Breast epithelium (tissue), 4 donors: ENCODE results near the gene HTT-AS. TPM values are rescaled to one million over a fixed set of nuclear protein-coding genes. Genes with fewer than 3 reads are reported as not detected.

Experiments
- DNase-seq, 2 donors: peaks; one replicate each; pipeline ENCODE4 v3.0.0-alpha.2; 2019; ENCODE audit warnings: low spot score in 2 of 2
- H3K27ac ChIP-seq, 2 donors: fragments of 200-600 bp; sonication (generic) in 1 of 2; one replicate each; pipeline ENCODE4 v1.5.1; 2016 to 2019; ENCODE audit warnings: mild to moderate bottlenecking in 1 of 2
- H3K27me3 ChIP-seq, 2 donors: fragments of 200-600 bp; sonication (generic) in 1 of 2; one replicate each; pipeline versions ENCODE4 v1.5.1 to v1.6.0; 2017 to 2019; ENCODE audit warnings: control low read depth in 1 of 2, mild to moderate bottlenecking in 1 of 2
- H3K36me3 ChIP-seq: fragments of 200-600 bp; one replicate; pipeline ENCODE4 v1.5.1; 2019
- H3K4me1 ChIP-seq, 2 donors: fragments of 200-600 bp; sonication (generic); one replicate each; pipeline ENCODE4 v1.5.1; 2016 to 2019; ENCODE audit warnings: control low read depth in 1 of 2
- H3K4me3 ChIP-seq, 3 donors: fragments of 200-600 bp; sonication (generic); 1 replicate in 2 of 3; 2 replicates in 1 of 3; pipeline ENCODE4 v1.5.1; 2016 to 2019; ENCODE audit warnings: mild to moderate bottlenecking in 3 of 3, moderate library complexity in 2 of 3
- H3K9me3 ChIP-seq, 2 donors: fragments of 200-600 bp; sonication (generic) in 1 of 2; one replicate each; pipeline ENCODE4 v1.5.1; 2016 to 2019; ENCODE audit warnings: control low read depth in 1 of 2
- CTCF ChIP-seq, 3 donors: fragments of 450-650 bp; IDR thresholded peaks; one replicate each; pipeline ENCODE4 v1.5.1; 2016 to 2017; ENCODE audit warnings: antibody characterized with exemption in 3 of 3, mild to moderate bottlenecking in 3 of 3, moderate library complexity in 3 of 3
- POLR2A ChIP-seq: fragments of 450-650 bp; IDR thresholded peaks from one replicate; pipeline ENCODE4 v1.6.1; 2016; ENCODE audit warnings: antibody characterized with exemption, mild to moderate bottlenecking, moderate library complexity
- POLR2AphosphoS5 ChIP-seq, 3 donors: sonication (generic); formaldehyde crosslinking; IDR thresholded peaks; one replicate each; pipeline ENCODE4 v1.6.1; 2017; ENCODE audit warnings: antibody characterized with exemption in 3 of 3
- intact Hi-C: fragments of 100-400 bp; cut with DNase I; formaldehyde crosslinking; loops from one replicate; pipeline ENCODE4 v1.15.1; 2023; ENCODE audit warnings: low total_unique reads
- total RNA-seq, 3 donors: library from RNA; depleted of rRNA; stranded (reverse); fragments of >200 nt; gene quantifications; one replicate each; pipeline ENCODE4 v1.1.0, GENCODE V29; 2016

Gene HTT-AS
- total RNA-seq, 3 donors from 2014 or later, result not detected

- no peak for DNase-seq
- no peaks in the 10 kb centered on the region for H3K36me3 ChIP-seq
- H3K27ac ChIP-seq, result no peak overlapping the region
- H3K9me3 ChIP-seq, result peaks cover 0 to 7% of the 10 kb centered on the region in 2 donors
- TF ChIP-seq CTCF (IDR thresholded peaks at IDR 0.05), result no peak
- no peaks in the 10 kb centered on the region for H3K27me3 ChIP-seq
- no peak overlapping the region for H3K4me3 ChIP-seq
- no peaks in the 10 kb centered on the region for H3K4me1 ChIP-seq
- intact Hi-C loops, result no loop called here
Observed at GRCh38 chr4:3019145-3019846, 55.0 kb downstream of the HTT-AS start.

- H3K27me3 ChIP-seq, result no peaks in the 10 kb centered on the region
- no peak overlapping the region for H3K27ac ChIP-seq
- DNase-seq, result no peak
- H3K4me1 ChIP-seq, result no peaks in the 10 kb centered on the region
- H3K4me3 ChIP-seq, result no peak overlapping the region
- intact Hi-C loops, result no loop called here
- no peaks in the 10 kb centered on the region for H3K36me3 ChIP-seq
- H3K9me3 ChIP-seq, result no peaks in the 10 kb centered on the region
- TF ChIP-seq CTCF (IDR thresholded peaks at IDR 0.05) (no peak), POLR2A (no peak), POLR2AphosphoS5 (IDR thresholded peaks at IDR 0.05) (no peak)
Observed at GRCh38 chr4:3017504-3017903, 56.8 kb downstream of the HTT-AS start.

GRCh38 chr4:3016961-3017360 is 57.4 kb downstream of the HTT-AS start:
- TF ChIP-seq POLR2A, result no peak
- no peak for TF ChIP-seq CTCF (IDR thresholded peaks at IDR 0.05)
- no peak for TF ChIP-seq POLR2AphosphoS5 (IDR thresholded peaks at IDR 0.05)
- DNase-seq, result no peak
- Histone ChIP-seq H3K4me1 (no peaks in the 10 kb centered on the region), H3K4me3 (no peak overlapping the region), H3K36me3 (no peaks in the 10 kb centered on the region), H3K9me3 (no peaks in the 10 kb centered on the region), H3K27me3 (no peaks in the 10 kb centered on the region), H3K27ac (no peak overlapping the region)
- intact Hi-C loops, result no loop called here

GRCh38 chr4:3013839-3014350 is 60.4 kb downstream of the HTT-AS start:
- Histone ChIP-seq H3K4me1 (no peaks in the 10 kb centered on the region), H3K36me3 (no peaks in the 10 kb centered on the region), H3K27me3 (no peaks in the 10 kb centered on the region), H3K27ac (no peak overlapping the region), H3K4me3 (no peak overlapping the region), H3K9me3 (no peaks in the 10 kb centered on the region)
- no peak for DNase-seq
- intact Hi-C loops, result no loop called here
- no peak for TF ChIP-seq POLR2A
- TF ChIP-seq POLR2AphosphoS5 (IDR thresholded peaks at IDR 0.05), result no peak
- TF ChIP-seq CTCF (IDR thresholded peaks at IDR 0.05), result no peak

Other genes with a start within 250 kb of the HTT-AS start
- gene ADD1, start 230.7 kb downstream of the HTT-AS start, total RNA-seq, result 100 to 1,000 TPM; 161 to 193 (median 181) TPM
- gene NOP14, start 111.1 kb downstream of the HTT-AS start, total RNA-seq, result 10 to 100 TPM; 21.2 to 33.1 (median 23.4) TPM
- gene GRK4, start 111.0 kb downstream of the HTT-AS start, total RNA-seq, result 1 to 10 TPM; 3.8 to 6.9 (median 5.8) TPM
- 10 to 100 TPM; 53.8 to 71.1 (median 55.1) TPM for gene HTT, start 143 bp upstream of the HTT-AS start, total RNA-seq
- gene MSANTD1, start 174.6 kb upstream of the HTT-AS start, total RNA-seq, result under 1 TPM; 0.48 to 0.88 (median 0.66) TPM
- gene RGS12, start 218.5 kb upstream of the HTT-AS start, total RNA-seq, result 10 to 100 TPM; 24.3 to 94.5 (median 29.9) TPM